Brain microvascular endothelial cell (primary cell): ENCODE data around the gene TMEM225B.

Experiments used
- DNase-seq: peaks from one replicate; pipeline ENCODE4 v3.0.0-alpha.2; 2020
- H3K27ac ChIP-seq: fragments of 250-450 bp; sonication (Bioruptor Pico); 2 replicates; pipeline ENCODE4 v1.5.1; 2020; ENCODE audit warnings: mild to moderate bottlenecking, moderate library complexity
- H3K27me3 ChIP-seq: fragments of 250-450 bp; sonication (Bioruptor Pico); replicated peaks from 2 replicates; pipeline ENCODE4 v1.5.1; 2020; ENCODE audit warnings: mild to moderate bottlenecking
- H3K36me3 ChIP-seq: fragments of 250-450 bp; sonication (Bioruptor Pico); replicated peaks from 2 replicates; pipeline ENCODE4 v1.5.1; 2020; ENCODE audit warnings: mild to moderate bottlenecking
- H3K4me3 ChIP-seq: 2 replicates; pipeline ENCODE4 v1.5.1; 2011; ENCODE audit warnings: low read depth, mild to moderate bottlenecking, control low read depth, low read length, moderate library complexity
- in situ Hi-C: cut with HindIII; loops from 2 replicates; pipeline ENCODE4 v1.10.0; 2017; ENCODE audit warnings: low sequenced_read_pairs, low pct_ligation_motif_present
- TF ChIP-seq, protein P1 (sequence below): IDR thresholded peaks from 2 replicates; pipeline ENCODE4 v1.5.1; 2011; ENCODE audit warnings: low read depth, mild to moderate bottlenecking, moderate library complexity, low read length, control low read depth, inconsistent platforms; ENCODE audit errors: missing control alignments

The TMEM225B gene

DNA sequence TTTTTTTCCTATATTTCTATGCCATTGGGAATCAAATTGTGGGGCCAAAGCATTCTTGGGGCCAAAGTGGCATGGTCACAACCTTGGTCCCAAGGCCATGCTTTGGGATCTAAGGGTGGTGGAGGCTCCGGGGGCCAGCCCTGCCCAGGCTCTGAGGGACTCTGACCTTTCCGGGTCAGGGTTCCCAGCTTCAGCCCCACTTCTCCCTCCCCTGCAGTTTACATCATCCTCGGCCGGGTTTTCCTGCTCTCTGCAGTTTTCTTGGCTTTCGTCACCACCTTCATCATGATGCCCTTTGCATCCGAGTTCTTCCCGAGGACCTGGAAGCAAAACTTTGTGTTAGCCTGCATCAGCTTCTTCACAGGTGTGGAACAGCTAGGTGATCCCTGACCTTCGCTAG lies 8.5 kb downstream of the TMEM225B start:
- no peak overlapping the region for H3K27ac ChIP-seq
- no peaks in the 10 kb centered on the region for H3K27me3 ChIP-seq
- no peak overlapping the region for H3K4me3 ChIP-seq
- DNase-seq, result no peak
- TF ChIP-seq, protein P1, sequence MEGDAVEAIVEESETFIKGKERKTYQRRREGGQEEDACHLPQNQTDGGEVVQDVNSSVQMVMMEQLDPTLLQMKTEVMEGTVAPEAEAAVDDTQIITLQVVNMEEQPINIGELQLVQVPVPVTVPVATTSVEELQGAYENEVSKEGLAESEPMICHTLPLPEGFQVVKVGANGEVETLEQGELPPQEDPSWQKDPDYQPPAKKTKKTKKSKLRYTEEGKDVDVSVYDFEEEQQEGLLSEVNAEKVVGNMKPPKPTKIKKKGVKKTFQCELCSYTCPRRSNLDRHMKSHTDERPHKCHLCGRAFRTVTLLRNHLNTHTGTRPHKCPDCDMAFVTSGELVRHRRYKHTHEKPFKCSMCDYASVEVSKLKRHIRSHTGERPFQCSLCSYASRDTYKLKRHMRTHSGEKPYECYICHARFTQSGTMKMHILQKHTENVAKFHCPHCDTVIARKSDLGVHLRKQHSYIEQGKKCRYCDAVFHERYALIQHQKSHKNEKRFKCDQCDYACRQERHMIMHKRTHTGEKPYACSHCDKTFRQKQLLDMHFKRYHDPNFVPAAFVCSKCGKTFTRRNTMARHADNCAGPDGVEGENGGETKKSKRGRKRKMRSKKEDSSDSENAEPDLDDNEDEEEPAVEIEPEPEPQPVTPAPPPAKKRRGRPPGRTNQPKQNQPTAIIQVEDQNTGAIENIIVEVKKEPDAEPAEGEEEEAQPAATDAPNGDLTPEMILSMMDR, result no peak
- in situ Hi-C loops, result no loop called here
- H3K36me3 ChIP-seq, result no peaks in the 10 kb centered on the region

DNA sequence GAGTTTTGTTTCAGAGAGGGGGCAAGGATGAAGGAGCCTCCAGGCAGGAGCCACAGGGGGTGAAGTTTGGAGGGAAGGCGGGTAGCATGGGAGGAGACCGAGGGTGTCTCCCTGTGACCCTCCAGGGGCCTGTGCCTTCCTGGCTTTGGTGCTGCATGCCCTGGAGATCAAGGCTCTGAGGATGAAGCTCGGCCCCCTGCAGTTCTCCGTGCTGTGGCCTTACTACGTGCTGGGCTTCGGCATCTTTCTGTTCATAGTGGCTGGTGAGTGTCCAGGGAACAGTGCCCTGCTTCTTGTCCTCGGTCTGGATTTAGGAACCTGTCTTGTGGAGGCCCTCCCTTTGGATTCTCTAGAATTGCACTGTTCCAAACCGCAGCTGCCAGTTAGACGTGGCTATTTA lies 9.5 kb downstream of the TMEM225B start:
- no peak overlapping the region for H3K27ac ChIP-seq
- no peak for DNase-seq
- TF ChIP-seq, protein P1, result no peak
- H3K4me3 ChIP-seq, result no peak overlapping the region
- no peaks in the 10 kb centered on the region for H3K36me3 ChIP-seq
- in situ Hi-C loops, result no loop called here
- H3K27me3 ChIP-seq, result no peaks in the 10 kb centered on the region

DNA sequence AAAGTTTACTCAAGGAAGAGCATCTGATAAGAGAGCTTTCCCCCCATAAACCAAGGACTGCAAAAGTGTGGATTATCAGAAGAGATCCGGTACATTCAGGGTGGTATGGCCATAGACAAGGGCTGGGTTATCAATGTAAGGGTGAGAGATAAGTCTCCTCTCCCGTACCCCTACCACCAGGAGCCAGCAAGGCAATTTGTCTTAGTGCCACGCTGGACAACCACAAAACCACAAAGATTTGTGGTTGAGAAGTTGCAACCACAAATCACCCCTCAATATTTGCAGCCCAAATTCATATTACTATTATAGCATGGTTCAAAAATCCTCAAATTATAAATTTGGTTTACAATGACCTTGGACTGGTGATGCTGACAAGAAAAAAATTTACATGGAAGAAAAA lies 16.4 kb downstream of the TMEM225B start:
- H3K27me3 ChIP-seq, result no peaks in the 10 kb centered on the region
- TF ChIP-seq, protein P1, result no peak
- in situ Hi-C loops, result no loop called here
- H3K4me3 ChIP-seq, result no peak overlapping the region
- DNase-seq, result no peak
- no peak overlapping the region for H3K27ac ChIP-seq
- peaks cover 3% of the 10 kb centered on the region for H3K36me3 ChIP-seq

DNA sequence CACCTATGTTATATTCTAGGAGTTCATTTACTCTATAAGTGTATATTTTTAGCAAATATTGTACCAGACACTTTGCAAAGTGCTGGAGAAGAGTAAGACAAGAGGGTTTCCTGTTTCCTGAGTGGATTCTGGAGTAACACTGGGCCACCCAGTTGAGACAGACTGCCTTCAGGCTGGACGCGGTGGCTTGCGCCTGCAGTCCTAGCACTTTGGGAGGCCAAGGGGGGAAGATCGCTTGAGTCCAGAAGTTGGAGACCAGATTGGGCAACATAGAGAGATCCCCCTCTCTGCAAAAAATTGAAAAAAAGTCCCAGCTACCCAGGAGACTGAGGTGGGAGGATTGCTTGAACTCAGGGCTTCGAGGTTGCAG lies 17.9 kb downstream of the TMEM225B start:
- no peaks in the 10 kb centered on the region for H3K27me3 ChIP-seq
- TF ChIP-seq, protein P1, result no peak
- no peak for DNase-seq
- H3K4me3 ChIP-seq, result peak overlapping the region; percentile 94
- H3K36me3 ChIP-seq, result peaks cover 8% of the 10 kb centered on the region
- in situ Hi-C loops, result no loop called here
- peak overlapping the region; percentile 47 for H3K27ac ChIP-seq

DNA sequence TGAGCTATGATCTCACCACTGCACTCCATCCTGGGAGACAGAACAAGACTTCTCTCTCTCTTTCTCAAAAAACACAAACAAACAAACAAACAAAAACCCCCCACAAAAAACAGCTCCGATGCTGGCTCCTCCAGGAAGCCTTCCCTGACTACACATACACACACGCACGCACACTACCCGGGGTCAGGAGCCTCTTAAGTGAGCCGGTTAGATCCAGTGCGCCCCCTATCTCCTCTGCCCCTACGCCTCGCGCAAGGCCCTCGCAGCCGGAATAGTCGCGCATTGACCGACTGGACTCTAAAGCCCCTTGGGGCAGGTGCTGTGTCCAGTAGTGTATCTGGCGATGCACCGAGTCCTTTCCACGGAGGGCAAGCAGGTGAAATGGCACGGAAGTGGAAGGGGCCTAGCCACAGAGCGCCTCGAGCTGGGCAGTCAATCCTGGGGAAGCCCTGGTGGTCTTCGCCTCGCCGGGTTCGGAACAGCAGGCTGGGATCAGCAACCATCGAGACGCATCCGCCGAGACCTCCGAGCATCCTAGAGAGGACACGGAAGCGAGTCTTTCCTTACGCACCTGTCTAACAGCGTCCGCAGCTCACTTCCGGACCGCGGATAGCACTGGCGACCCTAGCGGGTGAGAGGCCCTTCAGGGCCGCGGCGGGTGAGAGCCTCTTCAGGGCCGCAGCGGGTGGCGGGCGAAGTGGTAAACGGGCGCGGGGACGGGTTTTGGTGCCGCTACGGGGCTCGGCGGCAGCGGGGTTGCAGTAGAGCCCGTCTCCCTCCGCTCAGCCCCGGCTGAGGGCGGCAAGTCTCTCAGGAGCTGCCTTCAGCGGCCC lies 18.5 kb downstream of the TMEM225B start, which contains the start of gene ZSCAN25:
Gene ZSCAN25 (plus strand): TSS at position 588 of the 833 bp plus-strand sequence. CDS start 2,661 bp downstream, outside the sequence.
- TF ChIP-seq, protein P1, result peak; percentile 64
- in situ Hi-C loops, result no loop called here
- Histone ChIP-seq H3K27me3 (no peaks in the 10 kb centered on the region), H3K27ac (peak within 1 kb of the TSS; percentile 47), H3K36me3 (peaks cover 14% of the 10 kb centered on the region), H3K4me3 (peak within 1 kb of the TSS; percentile 94)
- DNase-seq, result peak; percentile 89
